Upper lobe of left lung (tissue), 4 donors: ENCODE data around the gene BMP5.

Experiments
- EP300 ChIP-seq, 4 donors: sonication (generic); formaldehyde crosslinking; IDR thresholded peaks; one replicate each; pipeline ENCODE4 v1.5.1; 2017; ENCODE audit warnings: antibody characterized with exemption in 4 of 4, control low read depth in 2 of 4
- POLR2A ChIP-seq, 4 donors: fragments of 450-650 bp; IDR thresholded peaks; one replicate each; pipeline ENCODE4 v1.5.1; 2016 to 2017; ENCODE audit warnings: antibody characterized with exemption in 4 of 4, mild to moderate bottlenecking in 2 of 4
- TF ChIP-seq, protein P1 (sequence below), 6 experiments: fragments of 450-650 bp in 4 of 6; fragments of 200-600 bp in 2 of 6; sonication (generic) in 2 of 6; IDR thresholded peaks; one replicate each; pipeline ENCODE4 v1.5.1; 2016 to 2019; ENCODE audit warnings: antibody characterized with exemption in 6 of 6

DNA sequence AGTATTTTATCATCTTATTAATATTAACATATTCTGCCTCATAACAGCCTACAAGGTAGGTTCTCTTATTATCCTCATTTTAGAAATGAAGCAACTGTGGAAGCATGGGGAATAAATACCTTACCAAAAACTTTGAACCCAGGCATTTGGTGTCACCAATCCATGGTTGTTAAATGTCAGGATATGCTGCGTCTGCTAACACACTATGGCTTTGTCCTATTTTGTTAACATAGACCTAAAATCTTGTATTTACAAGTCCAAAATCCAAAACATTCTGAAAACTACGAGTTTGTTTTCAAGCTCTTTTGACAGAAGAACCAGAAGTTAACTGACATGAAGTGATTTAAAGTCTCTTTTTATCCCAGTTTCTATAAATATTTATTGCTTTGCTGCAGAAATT is 53.4 kb downstream of the BMP5 start:
- TF ChIP-seq, protein P1, sequence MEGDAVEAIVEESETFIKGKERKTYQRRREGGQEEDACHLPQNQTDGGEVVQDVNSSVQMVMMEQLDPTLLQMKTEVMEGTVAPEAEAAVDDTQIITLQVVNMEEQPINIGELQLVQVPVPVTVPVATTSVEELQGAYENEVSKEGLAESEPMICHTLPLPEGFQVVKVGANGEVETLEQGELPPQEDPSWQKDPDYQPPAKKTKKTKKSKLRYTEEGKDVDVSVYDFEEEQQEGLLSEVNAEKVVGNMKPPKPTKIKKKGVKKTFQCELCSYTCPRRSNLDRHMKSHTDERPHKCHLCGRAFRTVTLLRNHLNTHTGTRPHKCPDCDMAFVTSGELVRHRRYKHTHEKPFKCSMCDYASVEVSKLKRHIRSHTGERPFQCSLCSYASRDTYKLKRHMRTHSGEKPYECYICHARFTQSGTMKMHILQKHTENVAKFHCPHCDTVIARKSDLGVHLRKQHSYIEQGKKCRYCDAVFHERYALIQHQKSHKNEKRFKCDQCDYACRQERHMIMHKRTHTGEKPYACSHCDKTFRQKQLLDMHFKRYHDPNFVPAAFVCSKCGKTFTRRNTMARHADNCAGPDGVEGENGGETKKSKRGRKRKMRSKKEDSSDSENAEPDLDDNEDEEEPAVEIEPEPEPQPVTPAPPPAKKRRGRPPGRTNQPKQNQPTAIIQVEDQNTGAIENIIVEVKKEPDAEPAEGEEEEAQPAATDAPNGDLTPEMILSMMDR (IDR thresholded peaks at IDR 0.05) = no peak
- TF ChIP-seq POLR2A (IDR thresholded peaks at IDR 0.05) = no peak
- no peak for TF ChIP-seq EP300 (IDR thresholded peaks at IDR 0.05)
